ENCODE data around the gene COX10.

DNA sequence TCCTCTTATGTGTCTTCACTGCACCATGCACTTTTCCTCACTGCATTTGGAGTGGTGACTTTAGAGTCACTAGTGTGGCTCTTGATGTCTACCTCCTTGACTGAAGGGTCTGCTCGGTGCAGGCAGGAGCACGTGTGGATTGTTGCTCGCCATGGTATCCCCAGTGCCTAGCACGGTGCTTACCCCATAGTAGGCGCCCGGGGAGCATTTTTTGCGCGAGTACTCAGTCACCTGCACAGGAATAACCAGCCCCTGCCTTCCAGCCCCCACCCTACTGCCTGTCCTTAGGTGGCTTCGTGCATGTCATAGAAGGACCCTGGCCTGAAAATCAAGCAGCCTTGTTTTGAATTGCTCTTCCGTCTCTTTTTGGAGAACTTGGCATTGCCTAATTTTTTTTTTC, 136.1 kb downstream of the COX10 start:
- TF ChIP-seq, protein P1, sequence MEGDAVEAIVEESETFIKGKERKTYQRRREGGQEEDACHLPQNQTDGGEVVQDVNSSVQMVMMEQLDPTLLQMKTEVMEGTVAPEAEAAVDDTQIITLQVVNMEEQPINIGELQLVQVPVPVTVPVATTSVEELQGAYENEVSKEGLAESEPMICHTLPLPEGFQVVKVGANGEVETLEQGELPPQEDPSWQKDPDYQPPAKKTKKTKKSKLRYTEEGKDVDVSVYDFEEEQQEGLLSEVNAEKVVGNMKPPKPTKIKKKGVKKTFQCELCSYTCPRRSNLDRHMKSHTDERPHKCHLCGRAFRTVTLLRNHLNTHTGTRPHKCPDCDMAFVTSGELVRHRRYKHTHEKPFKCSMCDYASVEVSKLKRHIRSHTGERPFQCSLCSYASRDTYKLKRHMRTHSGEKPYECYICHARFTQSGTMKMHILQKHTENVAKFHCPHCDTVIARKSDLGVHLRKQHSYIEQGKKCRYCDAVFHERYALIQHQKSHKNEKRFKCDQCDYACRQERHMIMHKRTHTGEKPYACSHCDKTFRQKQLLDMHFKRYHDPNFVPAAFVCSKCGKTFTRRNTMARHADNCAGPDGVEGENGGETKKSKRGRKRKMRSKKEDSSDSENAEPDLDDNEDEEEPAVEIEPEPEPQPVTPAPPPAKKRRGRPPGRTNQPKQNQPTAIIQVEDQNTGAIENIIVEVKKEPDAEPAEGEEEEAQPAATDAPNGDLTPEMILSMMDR (IDR thresholded peaks at IDR 0.05), result no peak
- TF ChIP-seq EP300 (IDR thresholded peaks at IDR 0.05) (no peak), POLR2A (IDR thresholded peaks at IDR 0.05) (no peak)

All from tibial nerve (tissue), 4 donors.